ENCODE data around the gene SDF4.

GRCh38 chr1:1255611-1256010 is 23.8 kb upstream of the SDF4 start:
- no peak for TF ChIP-seq CTCF (IDR thresholded peaks at IDR 0.05; ENCODE audit: insufficient read depth, low read depth, low read length)
- no peak for TF ChIP-seq EZH2 (IDR thresholded peaks at IDR 0.05; ENCODE audit: insufficient read depth, low read length)

Measured in astrocyte (in vitro differentiated cells and primary cell).